Left hindlimb (tissue), 1 donor: Measurements from ENCODE around the gene CERK.

Experiments used
- DNase-seq: peaks from one replicate; pipeline ENCODE4 v3.0.0-alpha.2; 2018

CERK gene

DNA sequence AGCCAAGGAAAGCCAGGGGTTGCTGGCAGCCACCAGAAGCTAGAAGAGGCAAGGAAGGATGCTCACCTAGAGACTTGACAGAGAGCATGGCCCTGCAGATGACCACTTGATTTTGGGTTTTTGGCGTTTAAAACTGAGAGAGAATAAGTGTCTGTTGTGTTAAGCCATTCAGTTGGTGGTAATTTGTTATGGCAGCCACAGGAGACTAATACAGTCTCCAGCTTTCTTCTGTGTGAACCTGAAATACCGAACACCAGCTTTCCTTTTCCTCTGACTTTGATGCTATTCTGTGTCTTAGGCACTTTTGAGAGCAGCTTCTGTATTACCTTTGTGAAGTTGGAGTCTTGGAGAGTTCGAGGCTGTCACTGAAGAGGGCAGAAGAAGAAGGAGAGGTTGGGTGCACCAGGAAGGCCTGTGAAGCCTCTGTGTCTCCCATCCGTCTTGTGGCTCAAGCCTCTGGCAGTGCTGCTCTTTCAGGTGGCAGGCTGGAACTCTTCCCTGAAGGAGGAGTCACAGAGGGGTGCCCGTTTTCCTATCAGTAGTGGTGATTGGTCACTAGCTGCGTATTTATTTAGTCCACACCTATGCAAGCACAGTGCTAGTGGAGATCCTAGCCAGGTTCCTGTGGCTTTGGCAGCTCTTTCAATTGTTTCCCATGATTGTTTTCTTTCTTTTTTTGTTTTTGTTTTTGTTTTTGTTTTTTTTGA, 26.9 kb upstream of the CERK start:
- DNase-seq, result no peak

- DNase-seq, result no peak
Observed at GRCh38 chr22:46764140-46764680, 26.2 kb upstream of the CERK start.

- peak; percentile 77 for DNase-seq
Observed at GRCh38 chr22:46763051-46763705, 25.1 kb upstream of the CERK start.

DNA sequence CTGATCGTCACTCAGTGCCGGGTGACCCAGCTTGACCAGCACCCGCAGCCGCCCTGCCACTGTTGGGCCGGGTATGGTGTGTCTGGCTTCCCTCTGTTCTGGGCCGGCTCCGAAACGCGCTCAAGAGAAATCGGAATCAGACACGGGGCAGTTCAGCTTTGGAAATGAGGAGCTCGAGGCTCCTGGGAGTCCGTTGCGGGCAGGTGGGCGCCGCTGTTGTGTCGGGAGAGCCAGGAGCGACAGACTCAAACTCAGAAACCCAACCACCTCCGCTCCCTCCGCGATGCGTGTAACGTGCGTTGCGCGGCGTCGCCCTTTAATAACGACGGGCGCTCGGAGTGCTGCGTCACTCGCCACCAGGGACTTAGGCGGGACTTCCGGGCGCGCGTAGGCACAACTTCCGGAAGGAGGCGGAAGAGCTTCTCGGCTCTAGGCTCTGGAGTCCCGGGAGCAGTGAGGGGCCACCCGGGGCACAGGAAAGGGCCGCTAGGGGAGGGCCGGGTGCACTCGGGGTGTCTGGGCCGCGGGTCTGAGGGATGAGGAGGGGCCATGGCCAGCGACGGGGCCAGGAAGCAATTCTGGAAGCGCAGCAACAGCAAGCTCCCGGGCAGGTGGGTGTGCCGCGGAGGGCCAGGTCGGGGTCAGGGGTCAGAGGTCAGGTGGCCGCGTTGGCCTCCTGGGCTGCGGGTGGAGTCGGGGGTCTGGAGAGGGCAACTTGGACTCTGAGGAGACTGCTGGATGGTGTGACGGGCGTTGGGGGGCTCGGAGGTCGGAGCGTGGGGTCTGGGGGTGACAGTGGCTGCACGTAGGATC, 24.4 kb upstream of the CERK start, which contains the start of gene TBC1D22A:
Gene TBC1D22A, plus strand, starts transcription at position 413 of the 813 bp plus-strand sequence. Its CDS starts 137 bp downstream, at position 550.
- peak; percentile 95 for DNase-seq

DNA sequence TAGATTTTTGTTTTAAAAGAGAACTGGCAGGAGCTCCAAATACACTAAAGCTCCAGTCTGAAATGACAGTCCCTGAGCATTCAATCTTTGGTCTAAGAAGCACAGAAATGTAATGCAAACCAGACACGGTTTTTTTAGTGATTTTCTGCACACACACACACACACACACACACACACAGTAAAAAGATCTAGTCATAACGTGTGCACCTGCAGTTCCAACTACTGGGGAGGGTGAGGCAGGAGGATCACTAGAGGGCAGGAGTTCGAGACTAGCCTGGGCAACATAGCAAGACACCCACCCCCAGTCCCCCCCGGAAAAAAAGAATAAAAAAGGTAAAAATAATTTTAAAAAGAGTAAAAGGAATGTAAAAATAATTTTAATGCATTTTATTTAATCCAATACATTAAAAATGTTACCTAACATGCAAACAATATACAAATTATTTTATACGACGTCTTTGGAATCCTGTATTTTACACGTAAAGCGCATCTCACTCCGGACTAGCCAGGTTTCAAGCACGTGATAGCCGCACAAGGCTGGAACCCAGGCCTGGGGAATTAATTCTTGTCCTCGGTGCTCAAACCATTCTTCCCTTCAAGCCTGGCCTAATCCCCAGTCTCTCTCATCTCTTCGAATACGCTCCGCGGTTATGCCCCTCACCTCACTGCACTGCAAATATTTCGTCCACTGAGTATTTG, 23.6 kb upstream of the CERK start:
- DNase-seq, result no peak

- DNase-seq, result no peak
Observed at GRCh38 chr22:46761017-46761416, 23.0 kb upstream of the CERK start.

DNA sequence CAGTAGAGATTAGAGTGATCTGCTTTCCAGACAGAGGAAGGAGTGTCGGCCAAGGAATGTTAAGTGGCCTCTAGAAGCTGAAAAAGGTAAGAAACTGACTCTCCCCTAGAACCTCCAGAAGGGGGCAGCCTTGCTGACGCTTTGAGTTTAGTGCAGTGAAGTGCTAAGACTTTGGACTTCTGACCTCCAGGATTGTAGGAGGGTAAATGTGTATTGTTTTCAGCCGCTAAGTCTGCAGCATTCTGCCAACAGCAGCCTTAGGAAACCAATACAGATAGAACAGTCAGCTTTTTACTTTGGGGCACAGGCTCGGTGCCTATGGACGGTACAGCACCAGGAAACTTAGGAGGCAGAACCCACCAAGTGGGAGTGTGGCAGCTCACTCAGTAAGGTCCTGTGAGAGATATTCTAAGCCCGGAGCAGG, 20.8 kb upstream of the CERK start:
- peak; percentile 14 for DNase-seq

DNA sequence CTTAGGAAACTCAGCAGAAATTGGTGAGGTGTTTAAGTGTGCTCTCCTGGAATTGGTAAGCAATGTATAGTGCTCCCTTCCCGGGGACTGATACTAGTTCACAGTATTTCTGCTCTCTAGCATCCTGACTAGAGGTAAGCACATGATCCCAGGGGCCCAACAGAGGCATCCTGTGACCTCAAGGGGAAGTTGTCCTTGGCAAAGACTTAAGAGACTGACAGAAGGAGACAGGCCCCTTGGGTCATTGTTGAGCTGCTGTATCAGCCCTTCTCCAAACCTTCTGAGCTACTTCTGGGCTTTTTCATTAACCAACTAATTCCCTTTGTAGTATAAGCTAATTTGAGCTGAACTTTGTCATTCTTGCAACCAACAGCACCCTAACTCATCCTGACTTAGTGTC, 20.1 kb upstream of the CERK start:
- DNase-seq, result no peak

DNA sequence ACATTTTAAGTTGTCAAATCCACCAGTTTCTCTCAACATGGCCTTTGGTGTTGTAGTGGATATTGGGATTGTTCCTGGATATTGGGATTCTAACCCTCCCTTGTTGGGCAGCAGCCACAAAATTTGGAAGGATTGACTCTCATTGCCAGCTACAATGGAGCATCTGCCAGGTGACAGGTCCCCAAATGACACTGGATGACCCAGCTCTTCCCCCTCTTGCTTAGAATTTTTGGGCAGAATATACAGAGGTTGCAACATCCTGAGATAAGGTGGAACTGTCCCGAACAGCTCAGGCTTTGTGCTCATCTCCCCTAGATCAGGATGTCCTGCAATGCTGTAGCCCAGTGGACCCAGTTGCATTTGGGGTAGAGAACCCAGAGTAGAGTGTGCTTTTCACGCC, 19.1 kb upstream of the CERK start:
- no peak for DNase-seq

DNA sequence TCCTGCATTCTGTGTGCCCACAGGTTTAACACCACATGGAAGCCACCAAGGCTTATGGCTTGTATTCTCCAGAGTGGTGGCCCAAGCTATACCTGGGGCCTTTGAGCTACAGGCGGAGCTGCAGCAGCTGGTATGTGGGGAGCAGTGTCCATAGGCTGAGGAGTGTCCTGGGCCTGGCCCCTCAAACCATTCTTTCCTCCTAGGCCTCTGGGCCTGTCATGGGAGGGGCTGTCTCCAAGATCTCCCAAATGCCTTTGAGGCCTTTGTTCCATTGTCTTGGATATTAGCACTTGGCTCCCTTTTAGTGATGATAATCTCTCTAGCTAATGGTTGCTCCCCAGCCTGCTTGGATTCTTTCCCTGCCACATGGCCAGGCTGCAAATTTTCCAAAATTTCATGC, 18.0 kb upstream of the CERK start:
- DNase-seq, result no peak

DNA sequence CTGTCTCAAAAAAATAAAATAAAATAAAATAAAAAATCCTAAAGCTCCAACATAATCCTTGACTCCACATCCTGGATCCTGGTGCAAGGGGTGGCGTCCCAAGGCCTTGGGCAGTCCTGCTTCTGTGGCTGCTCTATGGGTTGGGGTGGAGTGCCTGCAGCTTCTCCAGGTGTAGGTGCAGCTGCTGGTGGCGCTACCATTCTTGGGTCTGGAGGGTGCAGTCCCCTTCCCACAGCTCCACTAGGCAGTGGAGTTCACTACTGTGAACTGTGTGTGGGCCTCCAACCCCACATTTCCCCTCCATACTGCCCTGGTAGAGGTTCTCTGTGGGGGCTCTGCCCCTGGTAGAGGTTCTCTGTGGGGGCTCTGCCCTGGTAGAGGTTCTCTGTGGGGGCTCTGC, 17.5 kb upstream of the CERK start:
- no peak for DNase-seq

DNA sequence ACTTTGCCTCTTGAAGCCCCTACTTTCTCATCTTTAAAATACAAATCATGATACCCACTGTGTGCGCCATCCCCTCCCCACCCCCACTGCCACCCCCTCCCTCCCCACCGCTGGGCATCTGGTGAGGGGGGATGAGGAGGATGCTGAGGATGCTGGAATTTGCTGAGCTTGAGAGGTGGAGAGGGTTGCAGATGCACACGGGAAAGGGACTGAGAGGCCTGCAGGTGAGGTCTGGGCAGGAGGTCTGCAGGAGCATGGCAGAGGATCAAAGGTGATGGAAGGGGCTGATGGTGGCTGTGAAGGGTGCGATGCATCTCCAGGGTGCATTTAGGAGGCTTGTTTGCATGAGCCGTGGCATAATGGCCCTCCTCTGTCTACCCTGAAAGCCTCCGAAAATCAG, 16.8 kb upstream of the CERK start:
- DNase-seq, result no peak

GRCh38 chr22:46754110-46754799, 16.2 kb upstream of the CERK start:
- peak; percentile 85 for DNase-seq

- DNase-seq, result no peak
Observed at GRCh38 chr22:46753761-46754109, 15.7 kb upstream of the CERK start.

DNA sequence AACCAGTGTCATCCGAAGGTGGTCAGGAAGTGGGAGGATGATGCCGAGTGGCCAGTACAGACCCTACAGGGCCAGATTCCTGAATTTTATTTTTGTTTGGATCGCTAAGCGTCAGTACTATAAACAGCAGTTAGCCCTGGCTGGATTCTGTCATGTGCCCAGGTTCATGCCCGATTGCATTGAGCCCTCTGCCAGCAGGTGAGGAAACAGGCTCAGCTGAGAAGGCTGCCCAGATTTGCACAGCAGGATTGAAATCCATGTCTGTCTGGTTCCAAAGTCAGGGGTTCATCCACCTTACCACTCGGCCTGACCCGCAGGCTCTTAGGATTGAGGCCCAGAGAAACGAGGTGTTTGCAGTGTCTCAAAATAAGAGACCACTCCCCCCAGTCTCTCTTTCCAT, 15.3 kb upstream of the CERK start:
- no peak for DNase-seq

- no peak for DNase-seq
Observed at GRCh38 chr22:46752988-46753310, 14.9 kb upstream of the CERK start.

GRCh38 chr22:46752286-46752987, 14.4 kb upstream of the CERK start:
- DNase-seq, result no peak

GRCh38 chr22:46750863-46751443, 12.9 kb upstream of the CERK start:
- no peak for DNase-seq

GRCh38 chr22:46750530-46750800, 12.4 kb upstream of the CERK start:
- DNase-seq, result no peak

- DNase-seq, result peak; percentile 19
Observed at GRCh38 chr22:46749682-46750529, 11.9 kb upstream of the CERK start.
